Activated CD4-positive, alpha-beta memory T cell treated with anti-CD3 and anti-CD28 coated beads, Interleukin-2, amount 10 ng/mL, durations not matched to agents 7 days and 5 days (primary cell): ENCODE data around the gene TNS1. TPM values are rescaled to one million over a fixed set of nuclear protein-coding genes. Genes with fewer than 3 reads are reported as not detected.

Experiments used
- CTCF ChIA-PET: fragments of 350-600 bp; sonication (Branson Sonifier 250); formaldehyde crosslinking; loops from one replicate; lab custom pipeline; 2021; ENCODE audit warnings: antibody characterized with exemption, inconsistent platforms; lab: Charles Lee
- POLR2A ChIA-PET: fragments of 350-600 bp; sonication (Branson Sonifier 250); formaldehyde crosslinking; loops from one replicate; lab custom pipeline; 2021; ENCODE audit warnings: antibody characterized with exemption; lab: Charles Lee
- DNase-seq: peaks from one replicate; pipeline ENCODE4 v3.0.0-alpha.2; 2020
- H3K27ac Mint-ChIP-seq: one replicate; pipeline ENCODE4 v1.8.0; 2021; ENCODE audit warnings: mild to moderate bottlenecking, mixed read lengths
- H3K27me3 Mint-ChIP-seq: one replicate; pipeline ENCODE4 v1.8.0; 2021; ENCODE audit warnings: mixed read lengths
- H3K36me3 Mint-ChIP-seq: one replicate; pipeline ENCODE4 v1.8.0; 2021; ENCODE audit warnings: low read depth, mixed read lengths
- H3K4me1 Mint-ChIP-seq: one replicate; pipeline ENCODE4 v1.8.0; 2021; ENCODE audit warnings: mixed read lengths
- H3K4me3 Mint-ChIP-seq: one replicate; pipeline ENCODE4 v1.8.0; 2021; ENCODE audit warnings: mild to moderate bottlenecking, mixed read lengths
- H3K9me3 Mint-ChIP-seq: one replicate; pipeline ENCODE4 v1.8.0; 2021; ENCODE audit warnings: mixed read lengths
- total RNA-seq, 2 experiments: library from RNA; stranded (reverse); gene quantifications; one replicate each; pipeline ENCODE4 v1.2.3, GENCODE V29; 2021

TNS1 gene
- total RNA-seq, 2 experiments from 2014 or later: 3.2 to 3.4 TPM

DNA sequence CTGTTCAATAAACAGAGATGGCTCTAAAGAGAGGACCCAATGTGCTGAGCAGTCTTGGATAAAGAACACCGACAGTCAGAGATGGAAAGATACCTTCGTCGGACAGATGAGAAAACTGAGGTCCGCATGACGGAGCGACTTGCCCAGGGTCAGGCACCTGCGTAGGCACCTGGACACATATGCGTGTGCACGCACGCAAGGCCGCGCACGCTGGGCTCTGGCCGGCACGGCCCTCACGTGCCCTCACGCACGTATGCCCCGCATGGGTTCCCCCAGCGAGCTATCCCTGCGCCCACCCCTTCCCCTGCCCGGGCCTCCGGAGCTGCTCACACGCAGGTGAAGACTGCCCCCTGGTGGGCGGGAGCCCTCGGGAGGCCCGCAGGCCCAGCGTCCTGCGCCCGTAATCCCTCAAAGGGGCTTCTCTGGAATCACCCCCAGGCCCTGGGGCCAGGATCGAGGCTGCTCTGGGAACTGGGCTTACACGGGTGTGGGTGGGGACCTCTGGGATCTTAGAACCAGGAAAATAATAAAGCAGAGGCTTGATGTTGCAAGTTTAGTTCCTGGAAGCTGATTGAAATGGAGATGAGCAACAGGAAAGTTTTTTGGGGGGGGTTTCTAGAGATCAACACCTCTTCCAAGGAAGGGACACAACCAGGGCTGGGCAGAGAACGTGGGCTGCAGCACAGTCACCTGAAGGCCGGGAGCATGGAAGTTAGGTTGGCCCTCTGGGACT is 246.3 kb downstream of the TNS1 start:
- Mint-ChIP-seq H3K9me3 (peaks cover 1% of the 10 kb centered on the region), H3K27ac (no peak overlapping the region), H3K27me3 (peaks cover 6% of the 10 kb centered on the region), H3K36me3 (no peaks in the 10 kb centered on the region), H3K4me3 (no peak overlapping the region), H3K4me1 (peaks cover 14% of the 10 kb centered on the region)
- POLR2A ChIA-PET: no interaction called here
- CTCF ChIA-PET: interaction anchor here (0.7 to 1.5 kb wide), 9 partner anchors 11 to 121 kb away, joined by 3 to 5 read pairs (median 3); no protein-coding TSS in a partner anchor
- peak; percentile 60 for DNase-seq

GRCh38 chr2:217755027-217755745 is 247.6 kb downstream of the TNS1 start:
- CTCF ChIA-PET: interaction anchor here (1.0 to 1.5 kb wide), 2 partner anchors 10 to 19 kb away, joined by 4 to 5 read pairs; no protein-coding TSS in a partner anchor
- Mint-ChIP-seq H3K27me3 (peaks cover 6% of the 10 kb centered on the region), H3K27ac (no peak overlapping the region), H3K4me1 (peaks cover 14% of the 10 kb centered on the region), H3K9me3 (no peaks in the 10 kb centered on the region), H3K36me3 (no peaks in the 10 kb centered on the region), H3K4me3 (no peak overlapping the region)
- no peak for DNase-seq
- POLR2A ChIA-PET: no interaction called here

- no peak overlapping the region for H3K4me3 Mint-ChIP-seq
- H3K36me3 Mint-ChIP-seq: no peaks in the 10 kb centered on the region
- no peak overlapping the region for H3K27ac Mint-ChIP-seq
- DNase-seq: no peak
- H3K4me1 Mint-ChIP-seq: peaks cover 14% of the 10 kb centered on the region
- POLR2A ChIA-PET: no interaction called here
- H3K27me3 Mint-ChIP-seq: peaks cover 6% of the 10 kb centered on the region
- H3K9me3 Mint-ChIP-seq: no peaks in the 10 kb centered on the region
- CTCF ChIA-PET: no interaction called here
Measured at GRCh38 chr2:217753460-217754200, 249.2 kb downstream of the TNS1 start.

- ChIA-PET POLR2A (no interaction called here), CTCF (no interaction called here)
- DNase-seq: no peak
- Mint-ChIP-seq H3K27me3 (peaks cover 5% of the 10 kb centered on the region), H3K9me3 (no peaks in the 10 kb centered on the region), H3K4me1 (peaks cover 14% of the 10 kb centered on the region), H3K36me3 (no peaks in the 10 kb centered on the region), H3K27ac (no peak overlapping the region), H3K4me3 (no peak overlapping the region)
Measured at GRCh38 chr2:217752714-217753459, 249.9 kb downstream of the TNS1 start.

DNA sequence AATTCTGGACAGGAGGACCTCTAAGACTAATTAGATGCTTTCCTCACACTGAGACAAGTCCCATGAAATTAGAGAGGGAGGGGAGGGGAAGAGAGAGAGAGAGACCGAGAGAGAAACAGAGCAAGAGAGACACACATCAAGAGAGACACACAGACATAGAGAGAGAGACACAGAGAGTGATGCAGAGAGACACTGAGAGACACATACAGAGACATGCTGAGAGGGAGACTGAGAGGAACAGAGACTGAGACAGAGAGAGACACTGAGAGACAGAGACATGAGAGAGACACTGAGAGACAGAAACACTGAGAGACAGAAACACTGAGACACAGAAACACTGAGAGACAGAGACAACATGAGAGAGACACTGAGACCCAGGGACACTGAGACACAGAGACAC is 250.8 kb downstream of the TNS1 start:
- CTCF ChIA-PET: no interaction called here

DNA sequence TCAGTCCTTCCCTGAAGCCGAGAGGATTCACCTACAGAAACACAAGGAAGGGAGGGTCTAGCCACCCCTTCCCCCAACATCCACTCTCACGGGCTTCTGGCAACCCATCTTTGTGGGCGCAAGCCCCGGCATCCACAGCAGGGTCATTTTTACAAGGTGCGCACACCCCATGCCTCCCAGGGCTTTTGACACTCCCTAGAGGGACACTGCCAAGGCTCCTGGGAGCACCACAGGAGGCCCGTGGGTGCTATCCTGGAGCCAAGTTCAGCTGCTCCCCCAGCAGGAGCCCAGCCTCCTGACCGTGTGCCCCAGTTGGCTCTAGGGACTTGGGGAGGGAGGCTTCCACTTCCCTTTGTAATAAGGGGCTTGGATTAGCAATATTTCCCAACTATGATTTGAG is 251.6 kb downstream of the TNS1 start:
- H3K9me3 Mint-ChIP-seq: no peaks in the 10 kb centered on the region
- CTCF ChIA-PET: no interaction called here
- H3K27ac Mint-ChIP-seq: no peak overlapping the region

More for the DNA sequence above, 250.8 kb downstream of the TNS1 start:
- no peaks in the 10 kb centered on the region for H3K36me3 Mint-ChIP-seq
- no peak overlapping the region for H3K27ac Mint-ChIP-seq
- no peak overlapping the region for H3K4me3 Mint-ChIP-seq
- H3K27me3 Mint-ChIP-seq: peaks cover 4% of the 10 kb centered on the region
- H3K9me3 Mint-ChIP-seq: no peaks in the 10 kb centered on the region
- POLR2A ChIA-PET: no interaction called here
- no peak for DNase-seq
- peaks cover 12% of the 10 kb centered on the region for H3K4me1 Mint-ChIP-seq

More for the DNA sequence above, 251.6 kb downstream of the TNS1 start:
- H3K36me3 Mint-ChIP-seq: no peaks in the 10 kb centered on the region
- no peak for DNase-seq
- H3K4me3 Mint-ChIP-seq: no peak overlapping the region
- peaks cover 4% of the 10 kb centered on the region for H3K27me3 Mint-ChIP-seq
- POLR2A ChIA-PET: interaction anchor here (0.6 kb wide), 1 partner anchor 1798 kb away, joined by 3 read pairs; no protein-coding TSS in a partner anchor
- peaks cover 8% of the 10 kb centered on the region for H3K4me1 Mint-ChIP-seq

Other genes starting within 250 kb of the TNS1 start
- 1 to 10 TPM; 2.1 to 3.2 TPM for gene RUFY4, start 66.3 kb upstream of the TNS1 start, total RNA-seq
- under 1 TPM; 0.13 to 0.15 TPM for gene CXCR2, start 123.0 kb upstream of the TNS1 start, total RNA-seq
- 1 to 10 TPM; 2.7 to 3.0 TPM for gene CXCR1, start 164.0 kb upstream of the TNS1 start, total RNA-seq
- 100 to 1,000 TPM; 765 to 778 TPM for gene ARPC2, start 214.2 kb upstream of the TNS1 start, total RNA-seq